ENCODE results near the gene PNPO.

Gene PNPO

DNA sequence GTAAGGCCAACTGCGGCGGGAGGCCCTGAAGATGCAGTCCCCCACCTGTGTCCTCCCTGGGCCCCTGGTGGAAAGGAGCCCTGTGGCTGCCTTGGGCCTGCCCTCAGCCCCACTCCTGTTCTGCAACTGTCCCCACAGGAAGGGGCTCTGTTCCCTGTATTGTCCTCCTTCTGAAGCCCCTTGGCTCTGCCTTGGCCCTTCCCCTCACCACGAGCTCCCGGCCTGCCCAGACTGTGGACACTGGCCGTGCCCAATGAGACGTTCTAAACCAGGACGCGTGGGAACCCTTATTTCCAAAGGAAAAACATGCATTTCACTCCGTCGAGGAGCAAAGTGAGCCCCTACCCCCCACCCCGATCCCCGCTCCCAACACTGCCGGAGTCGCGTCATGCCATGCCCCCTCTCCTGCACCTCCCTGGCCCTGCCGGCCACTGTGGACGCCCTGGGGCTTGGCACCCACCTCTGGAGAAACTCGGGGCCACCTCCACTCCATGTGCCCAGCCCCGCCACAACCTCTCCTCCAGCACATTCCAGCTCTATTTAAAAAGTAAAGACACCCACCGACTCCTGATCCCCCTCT, 13.5 kb upstream of the PNPO start:
- H3K14ac ChIP-seq (ENCODE audit: low read length): no peak overlapping the region
- no peak overlapping the region for H3K18ac ChIP-seq (ENCODE audit: low read length)
- no CpG with 5 or more reads among the region's 20 CpGs for WGBS, 2 donors (ENCODE audit: extremely low coverage in 2 of 2, insufficient read length in 2 of 2, insufficient replicate concordance in 1 of 2)
- H3K9ac ChIP-seq (ENCODE audit: low read depth, low read length, poor library complexity): peak overlapping the region; percentile 66
- H2BK120ac ChIP-seq (ENCODE audit: low read depth, low read length): no peak overlapping the region
- no peak overlapping the region for H2BK15ac ChIP-seq (ENCODE audit: low read length)
- H2AK5ac ChIP-seq (ENCODE audit: low read depth, low read length): no peak overlapping the region
- H2BK5ac ChIP-seq (ENCODE audit: low read length): no peak overlapping the region
- H2BK12ac ChIP-seq (ENCODE audit: low read length): no peak overlapping the region
- H3K79me1 ChIP-seq (ENCODE audit: low read depth, low read length): no peaks in the 10 kb centered on the region
- no peak overlapping the region for H4K91ac ChIP-seq (ENCODE audit: low read depth, low read length, poor library complexity)
- no peak overlapping the region for H3K4me3 ChIP-seq (ENCODE audit: low read length in 2 of 2)
- H3K27me3 ChIP-seq (ENCODE audit: control insufficient read depth in 3 of 3, insufficient read depth in 3 of 3, low read depth in 1 of 3, low read length in 3 of 3): no peaks in the 10 kb centered on the region
- peaks cover 27 to 78% of the 10 kb centered on the region in 2 donors for H3K36me3 ChIP-seq (replicated peaks in 1 of 2; ENCODE audit: control insufficient read depth in 2 of 2, insufficient read depth in 2 of 2, low read length in 2 of 2)
- H3K27ac ChIP-seq (replicated peaks; ENCODE audit: low read length): no peak overlapping the region
- no peaks in the 10 kb centered on the region for H3K4me1 ChIP-seq (ENCODE audit: control insufficient read depth in 2 of 2, insufficient read depth in 1 of 2, low read depth in 1 of 2, low read length in 2 of 2)
- H4K8ac ChIP-seq (ENCODE audit: low read depth, low read length): no peak overlapping the region
- no peak overlapping the region for H3K4me2 ChIP-seq (ENCODE audit: insufficient read depth, low read length, poor library complexity, severe bottlenecking)
- no peak for DNase-seq (ENCODE audit: low spot score)
- no peak overlapping the region for H3K23ac ChIP-seq (ENCODE audit: low read depth, low read length, poor library complexity)
- H3K9me3 ChIP-seq (replicated peaks in 1 of 2; ENCODE audit: control insufficient read depth in 2 of 2, insufficient read depth in 1 of 2, low read depth in 1 of 2, low read length in 2 of 2): no peaks in the 10 kb centered on the region
- H3K4ac ChIP-seq (ENCODE audit: low read length): no peak overlapping the region
- H2AFZ ChIP-seq (ENCODE audit: low read length): no peak overlapping the region

DNA sequence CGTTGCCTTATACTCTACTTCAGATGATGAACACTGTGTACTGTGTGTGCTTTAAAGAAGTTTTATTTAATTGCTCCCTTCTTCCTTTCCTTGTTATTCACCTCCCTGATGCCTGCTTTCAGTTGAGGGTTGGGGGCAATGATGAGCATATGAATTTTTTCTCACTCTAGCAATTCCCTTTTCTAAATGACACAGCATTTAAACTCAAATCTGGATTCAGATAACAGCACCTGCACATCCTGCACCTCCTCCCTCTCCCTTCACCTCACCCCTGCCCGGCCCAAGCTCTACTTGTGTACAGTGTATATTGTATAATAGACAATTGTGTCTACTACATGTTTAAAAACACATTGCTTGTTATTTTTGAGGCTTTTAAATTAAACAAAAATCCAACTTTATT, 13.0 kb upstream of the PNPO start:
- H3K27me3 ChIP-seq (ENCODE audit: control insufficient read depth in 3 of 3, insufficient read depth in 3 of 3, low read depth in 1 of 3, low read length in 3 of 3): no peaks in the 10 kb centered on the region
- H3K14ac ChIP-seq (ENCODE audit: low read length): no peak overlapping the region
- no peak overlapping the region for H4K91ac ChIP-seq (ENCODE audit: low read depth, low read length, poor library complexity)
- no peaks in the 10 kb centered on the region for H3K9me3 ChIP-seq (replicated peaks in 1 of 2; ENCODE audit: control insufficient read depth in 2 of 2, insufficient read depth in 1 of 2, low read depth in 1 of 2, low read length in 2 of 2)
- peaks cover 22 to 73% of the 10 kb centered on the region in 2 donors for H3K36me3 ChIP-seq (replicated peaks in 1 of 2; ENCODE audit: control insufficient read depth in 2 of 2, insufficient read depth in 2 of 2, low read length in 2 of 2)
- H3K79me1 ChIP-seq (ENCODE audit: low read depth, low read length): no peaks in the 10 kb centered on the region
- H3K4me1 ChIP-seq (ENCODE audit: control insufficient read depth in 2 of 2, insufficient read depth in 1 of 2, low read depth in 1 of 2, low read length in 2 of 2): no peaks in the 10 kb centered on the region
- H3K4me3 ChIP-seq (ENCODE audit: low read length in 2 of 2): no peak overlapping the region
- no peak overlapping the region for H3K23ac ChIP-seq (ENCODE audit: low read depth, low read length, poor library complexity)
- no peak overlapping the region for H2BK5ac ChIP-seq (ENCODE audit: low read length)
- H2BK12ac ChIP-seq (ENCODE audit: low read length): no peak overlapping the region
- H4K8ac ChIP-seq (ENCODE audit: low read depth, low read length): no peak overlapping the region
- H2AFZ ChIP-seq (ENCODE audit: low read length): no peak overlapping the region
- H3K9ac ChIP-seq (ENCODE audit: low read depth, low read length, poor library complexity): no peak overlapping the region
- H3K18ac ChIP-seq (ENCODE audit: low read length): no peak overlapping the region
- no peak overlapping the region for H2AK5ac ChIP-seq (ENCODE audit: low read depth, low read length)
- no peak overlapping the region for H2BK15ac ChIP-seq (ENCODE audit: low read length)
- no peak overlapping the region for H3K4me2 ChIP-seq (ENCODE audit: insufficient read depth, low read length, poor library complexity, severe bottlenecking)
- WGBS, 2 donors (ENCODE audit: extremely low coverage in 2 of 2, insufficient read length in 2 of 2, insufficient replicate concordance in 1 of 2): no CpG with 5 or more reads among the region's 2 CpGs
- DNase-seq (ENCODE audit: low spot score): no peak
- no peak overlapping the region for H3K27ac ChIP-seq (replicated peaks; ENCODE audit: low read length)
- H3K4ac ChIP-seq (ENCODE audit: low read length): no peak overlapping the region
- H2BK120ac ChIP-seq (ENCODE audit: low read depth, low read length): no peak overlapping the region

DNA sequence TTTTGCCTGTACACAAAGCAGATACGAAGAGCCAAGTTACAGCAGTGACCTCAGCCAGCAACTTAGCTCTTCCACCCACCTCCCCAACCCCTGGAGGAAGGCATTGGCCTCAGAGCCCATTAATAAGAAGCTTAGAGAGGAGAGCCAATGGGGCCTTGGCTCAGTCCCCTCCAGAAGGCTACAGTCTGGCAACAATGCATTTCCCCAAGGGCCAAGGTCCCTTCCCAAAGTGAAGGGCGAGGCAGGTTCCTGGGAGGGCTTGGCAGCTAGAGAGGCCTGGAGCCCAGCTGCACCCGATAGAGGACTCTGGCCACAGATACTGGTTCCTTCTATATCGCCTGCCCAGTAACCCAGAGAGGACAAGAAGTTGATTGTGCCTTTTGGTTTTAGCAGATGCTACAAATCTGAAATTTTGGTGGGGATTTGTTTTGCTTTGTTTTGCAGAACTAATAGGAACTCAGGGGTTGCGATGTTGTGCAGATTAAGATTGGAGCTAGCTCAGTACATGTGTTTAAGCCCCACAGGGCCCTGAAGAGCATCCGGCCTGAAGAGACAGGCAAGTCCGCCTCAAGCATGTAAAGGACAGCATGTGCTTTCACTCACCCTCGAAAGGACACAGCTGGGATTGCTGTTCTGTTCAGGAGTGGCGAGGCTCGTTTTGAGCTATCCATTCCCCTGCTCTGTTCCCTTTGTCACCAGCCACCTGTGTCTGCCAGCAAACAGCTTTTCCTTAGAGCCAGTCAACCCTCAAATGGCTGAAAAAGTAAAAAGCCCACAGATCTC, 12.0 kb upstream of the PNPO start:
- Histone ChIP-seq H3K27ac (replicated peaks; ENCODE audit: low read length) (no peak overlapping the region), H3K4me3 (ENCODE audit: low read length in 2 of 2) (no peak overlapping the region), H2BK120ac (ENCODE audit: low read depth, low read length) (no peak overlapping the region), H3K18ac (ENCODE audit: low read length) (no peak overlapping the region), H3K36me3 (replicated peaks in 1 of 2; ENCODE audit: control insufficient read depth in 2 of 2, insufficient read depth in 2 of 2, low read length in 2 of 2) (peaks cover 22 to 63% of the 10 kb centered on the region in 2 donors), H4K8ac (ENCODE audit: low read depth, low read length) (no peak overlapping the region), H3K4me1 (ENCODE audit: control insufficient read depth in 2 of 2, insufficient read depth in 1 of 2, low read depth in 1 of 2, low read length in 2 of 2) (no peaks in the 10 kb centered on the region), H2AFZ (ENCODE audit: low read length) (no peak overlapping the region), H3K79me1 (ENCODE audit: low read depth, low read length) (no peaks in the 10 kb centered on the region), H2AK5ac (ENCODE audit: low read depth, low read length) (no peak overlapping the region), H3K4ac (ENCODE audit: low read length) (no peak overlapping the region), H3K4me2 (ENCODE audit: insufficient read depth, low read length, poor library complexity, severe bottlenecking) (no peak overlapping the region), H3K14ac (ENCODE audit: low read length) (no peak overlapping the region), H2BK15ac (ENCODE audit: low read length) (no peak overlapping the region), H4K91ac (ENCODE audit: low read depth, low read length, poor library complexity) (no peak overlapping the region), H3K27me3 (ENCODE audit: control insufficient read depth in 3 of 3, insufficient read depth in 3 of 3, low read depth in 1 of 3, low read length in 3 of 3) (no peaks in the 10 kb centered on the region), H2BK5ac (ENCODE audit: low read length) (no peak overlapping the region), H3K23ac (ENCODE audit: low read depth, low read length, poor library complexity) (no peak overlapping the region), H2BK12ac (ENCODE audit: low read length) (no peak overlapping the region), H3K9ac (ENCODE audit: low read depth, low read length, poor library complexity) (no peak overlapping the region), H3K9me3 (replicated peaks in 1 of 2; ENCODE audit: control insufficient read depth in 2 of 2, insufficient read depth in 1 of 2, low read depth in 1 of 2, low read length in 2 of 2) (no peaks in the 10 kb centered on the region)
- DNase-seq (ENCODE audit: low spot score): no peak
- WGBS, 2 donors (ENCODE audit: extremely low coverage in 2 of 2, insufficient read length in 2 of 2, insufficient replicate concordance in 1 of 2): no CpG with 5 or more reads among the region's 10 CpGs

DNA sequence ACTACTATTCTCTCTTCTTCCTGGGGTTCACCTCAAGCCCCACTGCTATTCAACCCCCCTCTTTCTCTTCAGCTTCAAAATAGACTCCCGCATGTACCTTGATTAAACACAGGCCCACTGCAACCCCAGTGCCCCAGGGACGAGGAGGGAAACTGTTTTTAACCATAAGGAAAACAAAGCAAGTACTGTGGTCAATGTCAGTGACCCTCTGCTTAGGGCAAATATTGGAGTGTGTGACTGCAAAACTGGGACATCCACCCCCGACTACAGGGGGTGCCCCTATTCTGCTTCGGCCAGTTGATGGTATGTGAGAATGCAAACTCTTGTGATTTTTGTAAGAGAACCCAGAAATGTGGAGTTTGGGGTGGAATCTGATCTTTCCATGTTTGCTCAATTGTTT, 9.5 kb upstream of the PNPO start:
- Histone ChIP-seq H3K4me2 (ENCODE audit: insufficient read depth, low read length, poor library complexity, severe bottlenecking) (no peak overlapping the region), H3K27me3 (ENCODE audit: control insufficient read depth in 3 of 3, insufficient read depth in 3 of 3, low read depth in 1 of 3, low read length in 3 of 3) (no peaks in the 10 kb centered on the region), H2AK5ac (ENCODE audit: low read depth, low read length) (no peak overlapping the region), H2BK15ac (ENCODE audit: low read length) (no peak overlapping the region), H3K4ac (ENCODE audit: low read length) (no peak overlapping the region), H2BK5ac (ENCODE audit: low read length) (no peak overlapping the region), H2BK12ac (ENCODE audit: low read length) (no peak overlapping the region), H3K4me1 (ENCODE audit: control insufficient read depth in 2 of 2, insufficient read depth in 1 of 2, low read depth in 1 of 2, low read length in 2 of 2) (no peaks in the 10 kb centered on the region), H3K27ac (replicated peaks; ENCODE audit: low read length) (no peak overlapping the region), H3K14ac (ENCODE audit: low read length) (no peak overlapping the region), H3K23ac (ENCODE audit: low read depth, low read length, poor library complexity) (no peak overlapping the region), H2BK120ac (ENCODE audit: low read depth, low read length) (no peak overlapping the region), H3K9me3 (replicated peaks in 1 of 2; ENCODE audit: control insufficient read depth in 2 of 2, insufficient read depth in 1 of 2, low read depth in 1 of 2, low read length in 2 of 2) (no peaks in the 10 kb centered on the region), H3K4me3 (ENCODE audit: low read length in 2 of 2) (no peak overlapping the region), H2AFZ (ENCODE audit: low read length) (no peak overlapping the region), H3K9ac (ENCODE audit: low read depth, low read length, poor library complexity) (no peak overlapping the region), H3K79me1 (ENCODE audit: low read depth, low read length) (no peaks in the 10 kb centered on the region), H3K36me3 (replicated peaks in 1 of 2; ENCODE audit: control insufficient read depth in 2 of 2, insufficient read depth in 2 of 2, low read length in 2 of 2) (peaks cover 9 to 40% of the 10 kb centered on the region in 2 donors), H4K8ac (ENCODE audit: low read depth, low read length) (no peak overlapping the region), H3K18ac (ENCODE audit: low read length) (no peak overlapping the region), H4K91ac (ENCODE audit: low read depth, low read length, poor library complexity) (no peak overlapping the region)
- WGBS, 2 donors (ENCODE audit: extremely low coverage in 2 of 2, insufficient read length in 2 of 2, insufficient replicate concordance in 1 of 2): no CpG with 5 or more reads among the region's 4 CpGs
- no peak for DNase-seq (ENCODE audit: low spot score)

Data from neuronal stem cell (in vitro differentiated cells).